KMS-11 (cell line): ENCODE measurements around the gene INCENP.

Source experiments
- H2AFZ ChIP-seq: fragments of 200-600 bp; sonication (generic); 2 replicates; pipeline ENCODE4 v1.6.1; 2016; ENCODE audit warnings: antibody characterized with exemption, mixed run types, low read depth
- H3K27ac ChIP-seq: fragments of 200-600 bp; sonication (generic); 2 replicates; pipeline ENCODE4 v1.6.1; 2016; ENCODE audit warnings: mild to moderate bottlenecking, mixed run types
- H3K27me3 ChIP-seq: fragments of 200-600 bp; sonication (generic); 2 replicates; pipeline ENCODE4 v1.6.1; 2017; ENCODE audit warnings: mild to moderate bottlenecking, low read depth, mixed run types, moderate library complexity; ENCODE audit not compliant: insufficient read depth
- H3K36me3 ChIP-seq: fragments of 200-600 bp; sonication (generic); 2 replicates; pipeline ENCODE4 v1.6.1; 2017; ENCODE audit warnings: mild to moderate bottlenecking, mixed run types; ENCODE audit not compliant: insufficient read depth
- H3K4me1 ChIP-seq: fragments of 200-600 bp; sonication (generic); 2 replicates; pipeline ENCODE4 v1.6.1; 2016; ENCODE audit warnings: mild to moderate bottlenecking, low read depth, mixed run types; ENCODE audit not compliant: poor library complexity, severe bottlenecking
- H3K4me2 ChIP-seq: fragments of 200-600 bp; sonication (generic); 2 replicates; pipeline ENCODE4 v1.7.0; 2016; ENCODE audit warnings: mild to moderate bottlenecking, mixed run types
- H3K4me3 ChIP-seq: fragments of 200-600 bp; sonication (generic); IDR thresholded peaks from 2 replicates; pipeline ENCODE4 v1.6.1; 2017; ENCODE audit warnings: low read depth, low read length, mixed read lengths; ENCODE audit not compliant: insufficient read depth
- H3K79me2 ChIP-seq: fragments of 200-600 bp; sonication (generic); 2 replicates; pipeline ENCODE4 v1.6.1; 2016; ENCODE audit warnings: low read depth, mixed run types; ENCODE audit not compliant: insufficient read depth
- H3K9ac ChIP-seq: fragments of 200-600 bp; sonication (generic); 2 replicates; pipeline ENCODE4 v1.6.1; 2016; ENCODE audit warnings: mild to moderate bottlenecking, mixed run types
- H4K20me1 ChIP-seq: fragments of 200-600 bp; sonication (generic); 2 replicates; pipeline ENCODE4 v1.6.1; 2016; ENCODE audit warnings: mild to moderate bottlenecking, mixed run types; ENCODE audit not compliant: insufficient read depth
- CTCF ChIP-seq: fragments of 200-600 bp; sonication (generic); conservative IDR thresholded peaks from 2 replicates; pipeline ENCODE4 v1.6.1; 2017; ENCODE audit warnings: low read depth, mild to moderate bottlenecking, antibody characterized with exemption, low read length, moderate library complexity, mixed read lengths

The INCENP gene

GRCh38 chr11:62157603-62158002, 33.8 kb downstream of the INCENP start:
- no peak overlapping the region for H3K4me2 ChIP-seq
- no peak for TF ChIP-seq CTCF
- H3K4me3 ChIP-seq = no peak overlapping the region

GRCh38 chr11:62166371-62166770, 42.6 kb downstream of the INCENP start:
- Histone ChIP-seq H4K20me1 (no peaks in the 10 kb centered on the region), H3K27ac (no peak overlapping the region), H2AFZ (no peak overlapping the region), H3K79me2 (no peaks in the 10 kb centered on the region), H3K36me3 (no peaks in the 10 kb centered on the region), H3K9ac (no peak overlapping the region), H3K27me3 (no peaks in the 10 kb centered on the region), H3K4me3 (no peak overlapping the region), H3K4me2 (no peak overlapping the region), H3K4me1 (peaks cover under 1% of the 10 kb centered on the region)
- TF ChIP-seq CTCF = no peak

More at GRCh38 chr11:62157603-62158002, 33.8 kb downstream of the INCENP start:
- Histone ChIP-seq H3K79me2 (no peaks in the 10 kb centered on the region), H3K9ac (no peak overlapping the region), H4K20me1 (no peaks in the 10 kb centered on the region), H3K27ac (no peak overlapping the region), H3K27me3 (no peaks in the 10 kb centered on the region), H3K4me1 (no peaks in the 10 kb centered on the region), H2AFZ (no peak overlapping the region), H3K36me3 (no peaks in the 10 kb centered on the region)

GRCh38 chr11:62169448-62169847, 45.6 kb downstream of the INCENP start:
- Histone ChIP-seq H3K27me3 (no peaks in the 10 kb centered on the region), H3K36me3 (no peaks in the 10 kb centered on the region), H2AFZ (no peak overlapping the region), H3K4me1 (peaks cover 5% of the 10 kb centered on the region), H3K4me3 (no peak overlapping the region), H3K79me2 (no peaks in the 10 kb centered on the region), H3K27ac (no peak overlapping the region), H3K9ac (no peak overlapping the region), H3K4me2 (no peak overlapping the region), H4K20me1 (no peaks in the 10 kb centered on the region)
- TF ChIP-seq CTCF = no peak

GRCh38 chr11:62169935-62170334, 46.1 kb downstream of the INCENP start:
- Histone ChIP-seq H3K27me3 (no peaks in the 10 kb centered on the region), H3K36me3 (no peaks in the 10 kb centered on the region), H2AFZ (no peak overlapping the region), H3K4me1 (peaks cover 5% of the 10 kb centered on the region), H4K20me1 (no peaks in the 10 kb centered on the region), H3K4me2 (no peak overlapping the region), H3K9ac (no peak overlapping the region), H3K4me3 (no peak overlapping the region), H3K27ac (no peak overlapping the region), H3K79me2 (no peaks in the 10 kb centered on the region)
- no peak for TF ChIP-seq CTCF

GRCh38 chr11:62171261-62171723, 47.5 kb downstream of the INCENP start:
- Histone ChIP-seq H3K4me3 (no peak overlapping the region), H3K4me1 (peaks cover 5% of the 10 kb centered on the region), H3K79me2 (no peaks in the 10 kb centered on the region), H2AFZ (peak overlapping the region; percentile 55), H3K27me3 (no peaks in the 10 kb centered on the region), H3K27ac (no peak overlapping the region), H3K9ac (no peak overlapping the region), H3K4me2 (peak overlapping the region; percentile 41), H4K20me1 (no peaks in the 10 kb centered on the region), H3K36me3 (no peaks in the 10 kb centered on the region)
- peak; percentile 84 for TF ChIP-seq CTCF
